ENCODE measurements around the gene DVL1.

Gene DVL1

GRCh38 chr1:1312450-1313314 lies 36.5 kb downstream of the DVL1 start:
- in situ Hi-C loops (cut with MboI; ENCODE audit: low sequenced_read_pairs), result no loop called here

GRCh38 chr1:1311107-1312104 lies 37.8 kb downstream of the DVL1 start:
- in situ Hi-C loops (cut with MboI; ENCODE audit: low sequenced_read_pairs), result no loop called here

GRCh38 chr1:1310476-1311053 lies 38.7 kb downstream of the DVL1 start:
- in situ Hi-C loops (cut with MboI; ENCODE audit: low sequenced_read_pairs), result no loop called here

- in situ Hi-C loops (cut with MboI; ENCODE audit: low sequenced_read_pairs), result no loop called here
These were observed 39.2 kb downstream of the DVL1 start for GRCh38 chr1:1310109-1310385.

DNA sequence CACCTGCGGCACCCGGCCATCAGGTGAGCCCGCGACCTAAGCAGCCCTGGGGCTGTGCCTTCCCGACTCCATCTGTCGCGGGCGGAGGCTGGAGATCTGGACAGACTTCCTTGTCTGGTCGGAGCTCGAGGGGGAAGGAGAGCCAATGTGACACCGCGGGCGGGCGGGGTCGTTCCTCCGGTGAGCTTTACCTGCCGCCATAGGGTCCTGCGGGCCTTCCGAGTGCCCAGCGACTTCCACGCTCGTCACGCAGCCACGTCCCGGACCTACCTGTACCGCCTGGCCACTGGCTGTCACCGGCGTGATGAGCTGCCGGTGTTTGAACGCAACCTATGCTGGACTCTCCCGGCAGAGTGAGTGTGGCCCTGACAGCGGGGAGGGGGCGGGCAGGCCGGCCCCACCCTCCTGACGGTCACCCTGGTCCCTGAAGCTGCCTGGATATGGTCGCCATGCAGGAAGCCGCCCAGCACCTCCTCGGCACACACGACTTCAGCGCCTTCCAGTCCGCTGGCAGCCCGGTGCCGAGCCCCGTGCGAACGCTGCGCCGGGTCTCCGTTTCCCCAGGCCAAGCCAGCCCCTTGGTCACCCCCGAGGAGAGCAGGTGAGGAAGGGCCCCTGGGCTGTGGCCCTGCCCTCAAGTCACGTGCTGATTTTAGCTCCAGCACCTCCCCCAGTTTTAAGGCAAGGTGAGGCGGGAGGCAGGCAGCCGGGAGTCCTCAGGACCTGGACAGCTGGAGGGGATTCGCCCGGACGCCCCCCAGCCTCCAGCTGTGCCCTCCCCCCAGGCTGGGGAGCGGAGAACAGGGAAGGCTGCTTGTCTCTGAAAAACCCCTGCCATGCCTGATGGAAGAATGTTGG lies 39.7 kb downstream of the DVL1 start:
- in situ Hi-C loops (cut with MboI; ENCODE audit: low sequenced_read_pairs), result no loop called here

DNA sequence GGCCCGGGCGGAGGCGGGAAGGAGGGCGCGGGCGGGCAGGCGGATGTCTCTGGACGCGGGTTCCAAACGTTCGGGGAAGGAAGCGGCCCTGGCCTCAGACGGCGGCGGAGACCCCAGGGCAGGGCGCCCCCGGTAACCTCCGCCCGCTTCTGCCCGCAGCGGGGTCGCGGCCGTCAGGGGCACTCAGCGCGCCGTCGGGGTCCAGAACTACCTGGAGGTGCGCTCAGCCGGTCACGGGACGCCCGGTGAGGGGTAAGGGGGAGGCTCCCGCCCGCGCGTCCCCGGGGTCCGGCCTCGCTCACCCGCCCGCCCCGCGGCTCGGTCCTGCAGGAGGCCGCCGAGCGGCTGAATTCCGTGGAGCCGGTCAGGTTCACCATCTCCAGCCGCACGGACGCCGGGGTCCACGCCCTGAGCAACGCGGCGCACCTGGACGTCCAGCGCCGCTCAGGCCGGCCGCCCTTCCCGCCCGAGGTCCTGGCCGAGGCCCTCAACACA lies 40.4 kb downstream of the DVL1 start:
- in situ Hi-C loops (cut with MboI; ENCODE audit: low sequenced_read_pairs), result no loop called here

DNA sequence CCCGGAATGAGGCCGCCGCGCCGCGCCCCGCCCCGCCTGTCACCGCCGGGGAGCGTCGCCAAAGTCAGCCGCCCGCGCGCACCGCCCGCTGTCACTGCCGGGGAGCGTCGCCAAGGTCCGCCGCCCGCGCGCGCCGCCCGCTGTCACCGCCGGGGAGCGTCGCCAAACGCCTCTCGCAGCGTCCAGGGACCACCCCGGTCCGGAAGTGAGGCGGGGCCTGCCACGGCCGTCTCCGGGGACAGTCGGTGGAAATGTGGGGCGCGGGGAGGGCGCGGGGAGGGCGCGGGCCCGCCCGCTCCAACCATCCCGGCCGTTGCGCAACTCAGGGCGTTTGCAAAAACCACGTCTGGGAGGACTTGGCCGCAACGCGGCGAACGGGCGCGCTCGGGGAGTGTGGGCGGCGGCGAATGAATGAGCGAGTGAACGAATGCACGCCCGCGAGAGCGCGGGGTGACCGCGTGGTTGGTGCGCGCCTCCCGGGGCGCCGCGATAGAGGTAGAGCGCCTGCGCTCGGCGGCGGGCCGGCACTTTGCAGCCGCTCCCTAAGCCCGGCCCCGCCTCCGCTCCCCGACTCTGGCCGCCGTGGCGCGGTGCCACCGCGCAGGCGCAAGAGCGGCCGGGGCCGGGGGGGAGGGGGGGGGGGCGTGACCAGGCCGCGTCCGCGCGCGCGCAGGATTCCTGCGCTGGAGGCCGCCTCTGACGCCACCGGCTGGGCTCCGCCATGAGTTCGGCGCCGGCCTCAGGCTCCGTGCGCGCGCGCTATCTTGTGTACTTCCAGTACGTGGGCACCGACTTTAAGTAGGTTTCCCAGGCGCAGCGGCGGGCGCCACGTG lies 41.1 kb downstream of the DVL1 start, which contains the start of the genes ACAP3 and PUSL1:
TSS of gene ACAP3 (minus strand) at position 8 of the 833 bp plus-strand sequence. CDS start 115 bp downstream, outside the sequence.
TSS of gene PUSL1 (plus strand) at position 675 of the 833 bp plus-strand sequence. CDS start at position 722, 47 bp downstream.
- in situ Hi-C loops (cut with MboI; ENCODE audit: low sequenced_read_pairs), result no loop called here

DNA sequence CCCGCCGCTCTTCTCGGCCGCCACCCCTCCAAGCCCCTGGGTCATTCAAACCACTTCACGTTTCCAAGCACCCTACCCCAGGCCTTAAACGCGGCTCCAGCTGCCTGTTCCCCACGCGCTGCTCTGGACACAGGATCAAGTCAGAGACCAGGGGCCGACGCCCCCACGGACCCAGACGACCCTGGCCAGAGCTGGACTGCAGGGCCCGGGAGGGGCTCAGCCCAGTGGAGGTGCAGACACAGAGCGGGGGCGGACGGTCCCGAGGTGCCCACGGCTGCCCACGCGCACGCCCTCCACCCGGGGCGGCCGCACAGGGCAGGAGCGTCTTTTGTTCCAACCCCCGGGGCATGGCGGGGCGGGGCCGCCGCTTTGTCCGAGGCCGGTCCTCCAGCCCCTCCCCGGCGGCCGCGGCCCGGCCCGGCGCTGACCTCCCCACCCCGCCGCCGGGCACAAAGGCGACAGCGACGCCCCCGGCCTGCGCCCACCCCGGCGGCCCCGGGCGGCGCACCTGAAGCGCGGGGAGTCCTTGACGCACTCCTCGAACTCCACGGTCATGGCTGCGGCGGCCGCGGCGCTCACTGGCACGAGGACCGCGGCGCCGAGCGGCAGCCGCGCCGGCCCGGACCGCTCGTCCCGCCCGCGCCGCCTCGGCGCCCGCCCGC lies 41.8 kb downstream of the DVL1 start:
- in situ Hi-C loops (cut with MboI; ENCODE audit: low sequenced_read_pairs), result no loop called here

DNA sequence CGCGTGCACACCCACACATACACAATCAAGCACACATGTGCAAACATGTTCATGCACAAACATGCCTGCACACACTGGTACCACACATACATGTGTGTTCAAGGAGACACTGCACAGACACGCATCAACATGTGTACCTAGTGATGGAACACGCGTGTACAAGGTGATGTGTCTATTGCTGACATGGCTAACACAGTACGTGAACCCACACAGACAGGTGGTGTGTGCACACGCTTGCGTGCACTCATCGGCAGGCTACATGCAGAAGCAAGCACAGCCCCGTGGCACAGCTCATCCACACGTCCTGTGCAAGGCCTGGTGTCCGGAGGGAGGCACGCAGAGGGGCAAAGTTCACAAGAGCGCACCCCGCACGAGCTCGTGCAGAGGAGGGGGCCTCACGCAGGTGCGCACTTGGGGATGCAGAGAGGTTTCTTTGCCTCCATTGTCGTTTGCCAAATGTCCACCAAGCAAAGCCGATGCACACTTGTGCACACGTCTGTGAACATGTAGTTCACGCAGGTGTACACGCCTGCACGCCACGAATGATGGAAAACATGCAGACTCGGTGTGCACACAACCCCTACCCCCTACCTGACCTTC lies 42.5 kb downstream of the DVL1 start:
- in situ Hi-C loops (cut with MboI; ENCODE audit: low sequenced_read_pairs), result no loop called here

GRCh38 chr1:1306070-1306660 lies 43.1 kb downstream of the DVL1 start:
- in situ Hi-C loops (cut with MboI; ENCODE audit: low sequenced_read_pairs), result no loop called here

GRCh38 chr1:1305300-1306069 lies 43.7 kb downstream of the DVL1 start:
- in situ Hi-C loops (cut with MboI; ENCODE audit: low sequenced_read_pairs), result no loop called here

GRCh38 chr1:1304331-1305299 lies 44.6 kb downstream of the DVL1 start:
- in situ Hi-C loops (cut with MboI; ENCODE audit: low sequenced_read_pairs), result no loop called here

DNA sequence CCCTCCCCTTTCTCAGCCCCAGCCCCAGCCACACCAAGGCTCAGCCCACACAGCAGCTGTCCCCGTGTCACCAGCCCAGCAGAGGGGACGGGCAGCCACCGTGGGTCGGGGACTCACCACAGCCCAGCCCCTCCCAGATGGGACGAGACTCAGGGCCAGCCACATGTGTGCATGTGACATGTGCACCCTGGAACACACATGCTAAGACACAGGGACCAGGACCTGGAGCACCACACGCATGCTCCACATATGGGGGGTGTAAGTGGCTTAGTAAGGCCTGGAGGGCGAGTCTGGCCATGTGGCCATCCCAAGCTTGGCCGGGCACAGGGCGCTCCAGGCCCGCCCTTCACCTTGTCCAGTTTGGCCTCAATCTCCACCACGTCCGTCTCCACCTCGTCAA lies 45.5 kb downstream of the DVL1 start:
- in situ Hi-C loops (cut with MboI; ENCODE audit: low sequenced_read_pairs), result no loop called here

DNA sequence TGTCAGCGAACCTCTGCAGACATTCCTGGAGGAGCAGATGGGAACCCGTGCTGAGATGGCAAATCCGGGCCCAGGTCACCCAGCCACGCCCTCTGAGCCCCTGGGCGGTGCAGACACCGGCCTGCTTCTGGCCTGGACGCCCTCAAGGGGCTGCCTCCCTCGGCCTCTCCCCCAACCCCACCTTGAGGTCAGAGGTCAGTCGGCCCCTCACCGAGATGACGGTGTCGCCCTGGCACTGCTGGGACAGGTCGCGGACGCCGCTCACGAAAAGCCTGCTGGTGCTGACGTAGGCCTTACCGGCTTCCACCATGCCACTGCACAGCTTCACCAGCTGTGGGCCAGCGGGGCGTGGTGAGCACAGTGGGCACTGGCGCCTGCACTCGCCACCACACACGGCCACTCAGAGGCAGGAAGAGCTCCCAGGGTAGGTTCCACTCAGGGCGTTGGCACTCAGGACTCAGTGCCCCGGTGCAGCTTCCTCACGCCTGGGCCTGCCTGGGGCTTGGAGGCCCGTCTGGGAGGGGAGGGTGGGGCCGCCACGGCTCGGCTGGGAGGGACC lies 46.2 kb downstream of the DVL1 start:
- in situ Hi-C loops (cut with MboI; ENCODE audit: low sequenced_read_pairs), result no loop called here

GRCh38 chr1:1302006-1302430 lies 47.2 kb downstream of the DVL1 start:
- in situ Hi-C loops (cut with MboI; ENCODE audit: low sequenced_read_pairs), result no loop called here

GRCh38 chr1:1300352-1300739 lies 48.9 kb downstream of the DVL1 start:
- in situ Hi-C loops (cut with MboI; ENCODE audit: low sequenced_read_pairs), result no loop called here

Data from HL-60/S4 treated with phorbol 12-myristate 13-acetate at 8.2 ng/mL for 4 days and 3 days (cell line).